KOPT-K1 (cell line): ENCODE measurements around the gene ARHGAP15.

Experiments
- H3K27ac ChIP-seq: fragments of 200-600 bp; sonication (generic); 2 replicates; pipeline ENCODE4 v1.5.1; 2016; ENCODE audit warnings: antibody characterized with exemption, mild to moderate bottlenecking, low read depth, low read length; ENCODE audit not compliant: poor library complexity, severe bottlenecking
- H3K36me3 ChIP-seq: fragments of 200-600 bp; sonication (generic); 2 replicates; pipeline ENCODE4 v1.5.1; 2017; ENCODE audit warnings: antibody characterized with exemption, mild to moderate bottlenecking, low read length, moderate library complexity; ENCODE audit not compliant: insufficient read depth
- H3K9me3 ChIP-seq: fragments of 200-600 bp; sonication (generic); 2 replicates; pipeline ENCODE4 v1.5.1; 2017; ENCODE audit warnings: antibody characterized with exemption, low read length, mild to moderate bottlenecking; ENCODE audit not compliant: insufficient read depth, poor library complexity, severe bottlenecking

ARHGAP15 gene

GRCh38 chr2:143333847-143334246 is 204.6 kb downstream of the ARHGAP15 start:
- no peaks in the 10 kb centered on the region for H3K36me3 ChIP-seq
- H3K27ac ChIP-seq, result peak overlapping the region; percentile 63
- no peaks in the 10 kb centered on the region for H3K9me3 ChIP-seq

GRCh38 chr2:143334837-143335236 is 205.6 kb downstream of the ARHGAP15 start:
- H3K9me3 ChIP-seq, result no peaks in the 10 kb centered on the region
- no peak overlapping the region for H3K27ac ChIP-seq
- H3K36me3 ChIP-seq, result no peaks in the 10 kb centered on the region

- Histone ChIP-seq H3K27ac (no peak overlapping the region), H3K9me3 (no peaks in the 10 kb centered on the region), H3K36me3 (no peaks in the 10 kb centered on the region)
Measured at GRCh38 chr2:143336719-143337210, 207.5 kb downstream of the ARHGAP15 start.

- no peaks in the 10 kb centered on the region for H3K36me3 ChIP-seq
- H3K9me3 ChIP-seq, result no peaks in the 10 kb centered on the region
- no peak overlapping the region for H3K27ac ChIP-seq
Measured at GRCh38 chr2:143341478-143341877, 212.3 kb downstream of the ARHGAP15 start.

- H3K36me3 ChIP-seq, result no peaks in the 10 kb centered on the region
- no peak overlapping the region for H3K27ac ChIP-seq
- H3K9me3 ChIP-seq, result no peaks in the 10 kb centered on the region
Measured at GRCh38 chr2:143344780-143345179, 215.6 kb downstream of the ARHGAP15 start.

- Histone ChIP-seq H3K27ac (no peak overlapping the region), H3K9me3 (no peaks in the 10 kb centered on the region), H3K36me3 (no peaks in the 10 kb centered on the region)
Measured at GRCh38 chr2:143345887-143346787, 216.9 kb downstream of the ARHGAP15 start.

- H3K36me3 ChIP-seq, result no peaks in the 10 kb centered on the region
- no peak overlapping the region for H3K27ac ChIP-seq
- H3K9me3 ChIP-seq, result no peaks in the 10 kb centered on the region
Measured at GRCh38 chr2:143347271-143347695, 218.1 kb downstream of the ARHGAP15 start.

GRCh38 chr2:143347901-143348414 is 218.7 kb downstream of the ARHGAP15 start:
- Histone ChIP-seq H3K36me3 (no peaks in the 10 kb centered on the region), H3K27ac (no peak overlapping the region), H3K9me3 (no peaks in the 10 kb centered on the region)

GRCh38 chr2:143354050-143354750 is 225.0 kb downstream of the ARHGAP15 start:
- peaks cover 3% of the 10 kb centered on the region; the same call in 1 of the 2 replicates for H3K36me3 ChIP-seq
- H3K9me3 ChIP-seq, result no peaks in the 10 kb centered on the region
- H3K27ac ChIP-seq, result no peak overlapping the region

- H3K36me3 ChIP-seq, result peaks cover 8% of the 10 kb centered on the region; the same call in 1 of the 2 replicates
- no peaks in the 10 kb centered on the region for H3K9me3 ChIP-seq
- no peak overlapping the region for H3K27ac ChIP-seq
Measured at GRCh38 chr2:143355870-143356269, 226.7 kb downstream of the ARHGAP15 start.

GRCh38 chr2:143356336-143356735 is 227.1 kb downstream of the ARHGAP15 start:
- Histone ChIP-seq H3K27ac (no peak overlapping the region), H3K36me3 (peaks cover 8% of the 10 kb centered on the region; the same call in 1 of the 2 replicates), H3K9me3 (no peaks in the 10 kb centered on the region)

- Histone ChIP-seq H3K27ac (no peak overlapping the region), H3K9me3 (no peaks in the 10 kb centered on the region), H3K36me3 (peaks cover 8% of the 10 kb centered on the region; the same call in 1 of the 2 replicates)
Measured at GRCh38 chr2:143356736-143357446, 227.7 kb downstream of the ARHGAP15 start.

- Histone ChIP-seq H3K27ac (no peak overlapping the region), H3K9me3 (no peaks in the 10 kb centered on the region)
Measured at GRCh38 chr2:143357966-143358365, 228.7 kb downstream of the ARHGAP15 start.

GRCh38 chr2:143361346-143361745 is 232.1 kb downstream of the ARHGAP15 start:
- H3K36me3 ChIP-seq, result 0 out of 2 replicates have a peak, but pooled peaks cover 5% of the 10 kb centered on the region
- H3K9me3 ChIP-seq, result no peaks in the 10 kb centered on the region
- no peak overlapping the region for H3K27ac ChIP-seq

More at GRCh38 chr2:143357966-143358365, 228.7 kb downstream of the ARHGAP15 start:
- H3K36me3 ChIP-seq, result peaks cover 8% of the 10 kb centered on the region; the same call in 1 of the 2 replicates
